Measurements from ENCODE around the gene MGAT5B.

Gene MGAT5B

DNA sequence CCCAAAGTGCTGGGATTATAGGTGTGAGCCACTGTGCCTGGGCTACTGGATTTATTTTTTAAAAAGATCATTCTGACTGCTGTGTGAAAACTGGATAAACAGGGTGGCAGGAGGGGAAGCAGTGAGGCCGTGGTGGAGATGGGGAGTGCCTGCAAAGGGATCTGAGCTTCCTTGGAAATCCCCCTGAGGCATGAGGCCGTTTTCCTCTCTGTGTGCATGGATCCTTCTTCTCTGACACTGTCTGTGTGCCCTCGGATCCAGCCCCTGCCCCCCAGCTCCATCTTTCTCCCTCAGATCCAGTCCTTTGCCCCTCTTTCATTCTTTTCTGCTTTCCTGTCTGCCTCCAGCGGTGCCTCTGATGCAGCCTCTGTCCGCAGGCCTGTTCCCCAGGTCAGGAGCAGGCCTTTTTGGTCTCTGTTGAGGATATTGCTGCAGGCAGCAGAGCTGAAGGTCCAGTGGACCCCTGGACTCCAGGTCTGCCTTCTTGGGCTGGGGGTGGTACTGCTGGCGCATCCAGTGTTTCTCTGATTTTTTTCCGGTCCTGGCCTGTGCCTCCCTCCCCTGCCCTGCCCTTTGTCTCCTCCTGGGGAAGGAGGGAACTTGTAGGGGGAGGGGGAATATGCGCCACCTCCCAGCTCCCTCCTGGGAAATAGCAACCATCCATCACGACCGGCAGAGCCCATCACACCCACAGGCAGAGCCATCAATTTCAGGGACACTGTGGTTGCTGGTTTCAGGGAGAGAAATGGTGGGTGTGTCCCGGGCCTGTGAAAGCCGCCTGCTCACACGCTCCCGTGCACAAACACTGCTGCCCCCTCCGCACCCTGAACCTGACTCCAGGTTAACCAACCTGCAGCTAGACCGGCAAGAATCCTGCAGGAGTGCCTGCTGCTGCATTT, 17.0 kb downstream of the MGAT5B start:
- no peak overlapping the region for H3K4me3 ChIP-seq (ENCODE audit: low read depth, low read length)
- no peak for TF ChIP-seq CTCF (IDR thresholded peaks at IDR 0.05; ENCODE audit: low read depth, low read length)

DNA sequence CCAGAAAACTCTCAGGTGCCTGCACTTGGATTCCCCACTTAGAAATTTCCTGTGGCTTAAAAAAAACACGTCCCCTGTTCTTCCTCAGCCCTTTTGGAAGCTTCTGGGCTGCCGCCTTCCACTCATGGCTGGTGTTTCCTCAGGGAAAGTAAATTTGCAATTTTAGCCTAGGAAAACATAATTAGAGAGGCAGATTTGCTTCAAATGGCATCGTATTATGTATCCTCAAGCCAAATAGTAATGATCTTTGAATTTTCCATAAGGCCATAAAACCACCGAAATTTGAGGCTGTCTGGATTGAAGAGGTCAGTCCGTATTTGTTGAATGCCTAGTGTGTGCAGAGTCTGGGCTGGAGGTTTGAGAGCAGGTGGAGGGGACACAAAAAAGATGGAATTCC, 17.7 kb downstream of the MGAT5B start:
- no peak for TF ChIP-seq CTCF (IDR thresholded peaks at IDR 0.05; ENCODE audit: low read depth, low read length)
- H3K4me3 ChIP-seq (ENCODE audit: low read depth, low read length) = no peak overlapping the region

GRCh38 chr17:76886395-76886794, 18.2 kb downstream of the MGAT5B start:
- H3K4me3 ChIP-seq (ENCODE audit: low read depth, low read length) = no peak overlapping the region
- no peak for TF ChIP-seq CTCF (IDR thresholded peaks at IDR 0.05; ENCODE audit: low read depth, low read length)

- TF ChIP-seq CTCF (IDR thresholded peaks at IDR 0.05; ENCODE audit: low read depth, low read length) = no peak
- H3K4me3 ChIP-seq (ENCODE audit: low read depth, low read length) = no peak overlapping the region
Measured at GRCh38 chr17:76887802-76888201, 19.6 kb downstream of the MGAT5B start.

- no peak for TF ChIP-seq CTCF (IDR thresholded peaks at IDR 0.05; ENCODE audit: low read depth, low read length)
- H3K4me3 ChIP-seq (ENCODE audit: low read depth, low read length) = no peak overlapping the region
Measured at GRCh38 chr17:76888661-76889060, 20.5 kb downstream of the MGAT5B start.

DNA sequence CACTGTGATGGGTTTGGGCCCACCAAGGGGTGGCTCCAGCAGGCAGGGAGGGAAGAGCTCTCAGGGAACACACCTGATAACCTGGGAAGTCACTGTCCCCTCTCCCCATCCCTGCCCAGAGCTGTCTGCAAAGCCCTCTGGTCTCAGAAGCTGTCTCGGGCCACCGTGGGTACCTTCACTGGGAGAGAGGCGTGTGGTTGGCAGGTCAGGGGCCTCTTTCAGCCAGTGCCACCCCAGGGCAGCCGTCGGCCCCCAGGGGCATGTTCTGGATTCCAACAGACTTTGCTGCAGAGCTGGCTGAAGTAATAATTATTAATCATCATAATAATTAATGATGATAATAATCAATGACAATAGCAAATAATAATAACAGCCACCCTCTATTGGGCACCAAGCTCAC, 21.1 kb downstream of the MGAT5B start:
- no peak overlapping the region for H3K4me3 ChIP-seq (ENCODE audit: low read depth, low read length)
- TF ChIP-seq CTCF (IDR thresholded peaks at IDR 0.05; ENCODE audit: low read depth, low read length) = no peak

GRCh38 chr17:76892329-76892728, 24.1 kb downstream of the MGAT5B start:
- TF ChIP-seq CTCF (IDR thresholded peaks at IDR 0.05; ENCODE audit: low read depth, low read length) = no peak
- H3K4me3 ChIP-seq (ENCODE audit: low read depth, low read length) = no peak overlapping the region
